Measurements from ENCODE around the gene UBL4B. TPM values are rescaled to one million over a fixed set of nuclear protein-coding genes. Genes with fewer than 3 reads are reported as not detected.
A peak's percentile ranks its signal among the peaks of the same experiment; 100 is the strongest.

Gene UBL4B
- total RNA-seq, 4 donors from 2014 or later = 0.16 TPM; not detected in 3

DNA sequence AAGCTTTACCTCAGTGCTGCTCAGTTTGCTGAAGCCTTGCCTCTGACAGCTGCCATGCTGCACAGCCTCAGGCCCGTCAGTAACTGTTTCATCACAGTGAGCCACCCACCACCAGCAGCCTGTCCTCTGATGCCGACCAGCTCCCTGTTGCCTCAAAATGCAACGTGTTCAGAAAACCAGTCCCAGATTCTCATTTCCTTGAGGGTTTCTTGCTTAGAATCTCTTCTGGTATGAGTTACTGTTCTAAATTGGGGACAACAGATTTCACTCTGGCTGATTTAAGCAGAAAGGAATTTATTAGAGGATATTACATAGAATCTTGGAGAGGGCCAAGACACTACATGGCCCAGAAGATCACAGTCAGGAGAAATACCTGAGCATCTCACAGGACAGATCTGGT, 11.0 kb downstream of the UBL4B start:
- Histone ChIP-seq H3K9me3 (no peaks in the 10 kb centered on the region), H3K36me3 (no peaks in the 10 kb centered on the region), H3K27ac (no peak overlapping the region), H3K27me3 (peaks cover 0 to 2% (median 0%) of the 10 kb centered on the region in 3 donors), H3K4me3 (no peak overlapping the region), H3K4me1 (no peaks in the 10 kb centered on the region)
- intact Hi-C loops (cut with DNase I; ENCODE audit: low total_unique reads) (loop anchor here (5.0 kb wide), 1 partner anchor 589 kb away; no protein-coding TSS in a partner anchor), in situ Hi-C loops (cut with MboI; ENCODE audit: low sequenced_read_pairs in 4 of 4) (no loop called here)
- TF ChIP-seq POLR2A (IDR thresholded peaks at IDR 0.05) = no peak
- TF ChIP-seq, protein P1, sequence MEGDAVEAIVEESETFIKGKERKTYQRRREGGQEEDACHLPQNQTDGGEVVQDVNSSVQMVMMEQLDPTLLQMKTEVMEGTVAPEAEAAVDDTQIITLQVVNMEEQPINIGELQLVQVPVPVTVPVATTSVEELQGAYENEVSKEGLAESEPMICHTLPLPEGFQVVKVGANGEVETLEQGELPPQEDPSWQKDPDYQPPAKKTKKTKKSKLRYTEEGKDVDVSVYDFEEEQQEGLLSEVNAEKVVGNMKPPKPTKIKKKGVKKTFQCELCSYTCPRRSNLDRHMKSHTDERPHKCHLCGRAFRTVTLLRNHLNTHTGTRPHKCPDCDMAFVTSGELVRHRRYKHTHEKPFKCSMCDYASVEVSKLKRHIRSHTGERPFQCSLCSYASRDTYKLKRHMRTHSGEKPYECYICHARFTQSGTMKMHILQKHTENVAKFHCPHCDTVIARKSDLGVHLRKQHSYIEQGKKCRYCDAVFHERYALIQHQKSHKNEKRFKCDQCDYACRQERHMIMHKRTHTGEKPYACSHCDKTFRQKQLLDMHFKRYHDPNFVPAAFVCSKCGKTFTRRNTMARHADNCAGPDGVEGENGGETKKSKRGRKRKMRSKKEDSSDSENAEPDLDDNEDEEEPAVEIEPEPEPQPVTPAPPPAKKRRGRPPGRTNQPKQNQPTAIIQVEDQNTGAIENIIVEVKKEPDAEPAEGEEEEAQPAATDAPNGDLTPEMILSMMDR (IDR thresholded peaks at IDR 0.05 in 4 of 5, conservative IDR thresholded peaks at IDR 0.05 in 1 of 5) = no peak
- DNase-seq = no peak
- no peak for ATAC-seq

DNA sequence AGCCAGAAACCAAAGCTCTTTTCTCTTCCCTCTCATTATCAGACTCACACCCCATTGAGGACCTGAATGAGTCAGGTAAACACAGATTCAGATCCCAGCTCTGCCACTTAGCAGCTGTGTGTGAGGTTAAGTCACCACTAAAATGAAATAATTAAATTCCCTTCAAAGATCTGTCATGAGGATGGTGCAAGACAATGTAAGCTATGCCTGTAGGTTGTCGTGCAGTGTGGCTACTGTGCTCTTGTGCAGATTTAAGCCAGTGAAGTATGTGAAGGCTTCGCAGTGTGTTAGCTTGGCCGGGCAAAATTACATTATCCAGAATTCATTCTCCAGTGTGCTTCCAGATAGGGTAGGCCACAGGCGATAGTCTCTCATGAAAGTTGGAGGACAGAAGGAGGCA, 13.6 kb downstream of the UBL4B start:
- TF ChIP-seq, protein P1 (IDR thresholded peaks at IDR 0.05 in 4 of 5, conservative IDR thresholded peaks at IDR 0.05 in 1 of 5) = no peak
- no peak for TF ChIP-seq POLR2A (IDR thresholded peaks at IDR 0.05)
- intact Hi-C loops (cut with DNase I; ENCODE audit: low total_unique reads) = no loop called here
- no peaks in the 10 kb centered on the region for H3K4me1 ChIP-seq
- H3K27ac ChIP-seq = no peak overlapping the region
- H3K4me3 ChIP-seq = no peak overlapping the region
- no peak for ATAC-seq
- H3K36me3 ChIP-seq = no peaks in the 10 kb centered on the region
- in situ Hi-C loops (cut with MboI; ENCODE audit: low sequenced_read_pairs in 4 of 4) = no loop called here
- H3K27me3 ChIP-seq = peaks cover 10 to 15% (median 11%) of the 10 kb centered on the region in 3 donors
- DNase-seq = no peak
- H3K9me3 ChIP-seq = no peaks in the 10 kb centered on the region

DNA sequence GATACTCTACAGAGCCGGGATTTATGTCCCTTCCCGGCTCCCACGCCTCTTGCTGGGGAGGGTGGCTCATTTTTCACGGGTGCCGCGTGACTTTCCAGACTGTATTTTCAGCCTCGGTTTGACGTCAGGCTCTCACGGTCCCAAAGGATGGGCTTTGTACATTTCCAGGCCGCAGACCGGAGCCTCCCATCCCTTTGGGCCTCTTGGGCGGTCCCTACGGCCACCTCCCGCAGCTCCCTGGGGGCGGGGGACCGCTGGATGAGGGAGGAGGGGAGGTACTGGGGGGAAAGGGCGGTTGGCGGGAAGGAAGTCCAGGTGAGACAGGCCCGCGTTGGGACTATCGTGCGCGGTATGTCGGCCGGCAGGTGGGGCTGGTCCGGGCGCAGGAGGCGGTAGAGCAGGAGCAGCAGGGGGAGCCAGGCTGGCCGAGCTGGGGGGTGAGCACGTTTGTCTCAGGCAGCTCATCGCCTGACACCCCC, 17.9 kb downstream of the UBL4B start:
- Histone ChIP-seq H3K36me3 (no peaks in the 10 kb centered on the region), H3K4me1 (no peaks in the 10 kb centered on the region), H3K27ac (peak overlapping the region in 1 of 4 donors; percentile 10), H3K9me3 (no peaks in the 10 kb centered on the region), H3K27me3 (peaks cover 9 to 19% (median 13%) of the 10 kb centered on the region in 3 donors), H3K4me3 (no peak overlapping the region)
- intact Hi-C loops (cut with DNase I; ENCODE audit: low total_unique reads) = no loop called here
- DNase-seq = no peak
- in situ Hi-C loops (cut with MboI; ENCODE audit: low sequenced_read_pairs in 4 of 4) = no loop called here
- TF ChIP-seq, protein P1 (IDR thresholded peaks at IDR 0.05 in 4 of 5, conservative IDR thresholded peaks at IDR 0.05 in 1 of 5) = no peak
- no peak for TF ChIP-seq POLR2A (IDR thresholded peaks at IDR 0.05)
- ATAC-seq = peak; percentile 27 to 39

DNA sequence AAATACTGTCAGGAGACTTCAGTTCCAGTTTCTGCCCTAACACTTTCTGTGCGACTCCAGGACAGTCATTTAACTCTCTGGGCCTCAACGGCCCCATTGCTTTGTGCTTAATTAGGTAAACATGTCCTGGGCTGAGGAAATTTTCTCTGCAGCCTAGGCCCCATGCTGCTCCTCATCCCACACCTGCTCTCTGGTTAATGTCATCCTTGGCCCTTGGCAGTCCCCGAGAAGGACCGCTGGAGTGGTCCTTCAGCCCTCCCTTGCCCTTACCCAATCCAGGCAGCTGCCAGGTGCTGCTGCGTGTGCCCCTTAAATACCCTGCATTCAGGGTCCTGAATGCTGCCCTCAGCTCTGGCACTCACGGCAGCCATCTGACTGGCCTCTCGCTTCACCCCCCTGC, 18.7 kb downstream of the UBL4B start:
- no peak for DNase-seq
- intact Hi-C loops (cut with DNase I; ENCODE audit: low total_unique reads) (no loop called here), in situ Hi-C loops (cut with MboI; ENCODE audit: low sequenced_read_pairs in 4 of 4) (no loop called here)
- TF ChIP-seq POLR2A (IDR thresholded peaks at IDR 0.05) = no peak
- TF ChIP-seq, protein P1 (IDR thresholded peaks at IDR 0.05 in 4 of 5, conservative IDR thresholded peaks at IDR 0.05 in 1 of 5) = no peak
- Histone ChIP-seq H3K4me3 (no peak overlapping the region), H3K4me1 (no peaks in the 10 kb centered on the region), H3K27me3 (peaks cover 9 to 19% (median 13%) of the 10 kb centered on the region in 3 donors), H3K27ac (no peak overlapping the region), H3K9me3 (no peaks in the 10 kb centered on the region), H3K36me3 (no peaks in the 10 kb centered on the region)
- ATAC-seq = no peak

DNA sequence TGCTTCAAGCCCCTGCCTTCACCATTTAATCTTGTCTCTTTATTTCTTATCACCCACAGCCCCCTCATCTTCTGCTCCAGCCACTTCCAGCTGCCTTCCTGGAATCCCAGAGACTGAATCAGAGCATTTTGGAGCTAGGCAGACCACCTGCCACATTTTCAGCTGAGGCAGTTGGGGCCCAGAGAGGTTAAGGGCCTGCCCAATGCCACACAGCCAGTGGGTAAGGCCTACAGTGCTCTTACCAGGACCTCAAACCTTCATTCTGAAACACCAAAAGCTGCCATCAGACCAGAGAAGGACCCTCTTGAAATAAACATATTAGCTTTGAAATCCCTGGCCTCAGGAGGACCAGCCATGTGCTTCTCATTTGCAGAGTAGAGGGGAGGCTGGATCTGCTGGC, 20.4 kb downstream of the UBL4B start:
- in situ Hi-C loops (cut with MboI; ENCODE audit: low sequenced_read_pairs in 4 of 4) = no loop called here
- peaks cover 13 to 19% (median 16%) of the 10 kb centered on the region in 3 donors for H3K27me3 ChIP-seq
- intact Hi-C loops (cut with DNase I; ENCODE audit: low total_unique reads) = no loop called here
- H3K36me3 ChIP-seq = no peaks in the 10 kb centered on the region
- TF ChIP-seq, protein P1 (IDR thresholded peaks at IDR 0.05 in 4 of 5, conservative IDR thresholded peaks at IDR 0.05 in 1 of 5) = no peak
- no peak for TF ChIP-seq POLR2A (IDR thresholded peaks at IDR 0.05)
- H3K9me3 ChIP-seq = no peaks in the 10 kb centered on the region
- DNase-seq (no peak), ATAC-seq (no peak)
- H3K4me1 ChIP-seq = no peaks in the 10 kb centered on the region
- H3K27ac ChIP-seq = no peak overlapping the region
- H3K4me3 ChIP-seq = no peak overlapping the region

Measured in gastrocnemius medialis (tissue), 4 donors.